Glutamatergic neuron (in vitro differentiated cells): Measurements from ENCODE around the gene ZNRF3. TPM values are rescaled to one million over a fixed set of nuclear protein-coding genes. Genes with fewer than 3 reads are reported as not detected.

Experiments used
- DNase-seq: peaks from one replicate; pipeline ENCODE4 v3.0.0; 2022
- H3K27ac Mint-ChIP-seq: one replicate; pipeline ENCODE4 v1.8.0; 2020; ENCODE audit warnings: mild to moderate bottlenecking, mixed read lengths, inconsistent platforms; ENCODE audit not compliant: unreplicated experiment
- H3K27me3 Mint-ChIP-seq: one replicate; pipeline ENCODE4 v1.8.0; 2020; ENCODE audit warnings: mild to moderate bottlenecking, moderate library complexity, mixed read lengths, inconsistent platforms; ENCODE audit not compliant: unreplicated experiment
- H3K36me3 Mint-ChIP-seq: one replicate; pipeline ENCODE4 v1.8.0; 2020; ENCODE audit warnings: mild to moderate bottlenecking, mixed read lengths, inconsistent platforms; ENCODE audit not compliant: unreplicated experiment
- H3K4me1 Mint-ChIP-seq: one replicate; pipeline ENCODE4 v1.8.0; 2020; ENCODE audit warnings: mild to moderate bottlenecking, low read depth, mixed read lengths, inconsistent platforms; ENCODE audit not compliant: unreplicated experiment
- H3K4me3 Mint-ChIP-seq: one replicate; pipeline ENCODE4 v1.8.0; 2020; ENCODE audit warnings: mild to moderate bottlenecking, mixed read lengths, inconsistent platforms; ENCODE audit not compliant: unreplicated experiment
- H3K9me3 Mint-ChIP-seq: one replicate; pipeline ENCODE4 v1.8.0; 2020; ENCODE audit warnings: mild to moderate bottlenecking, moderate library complexity, mixed read lengths, inconsistent platforms; ENCODE audit not compliant: unreplicated experiment
- CTCF ChIP-seq: fragments of 200-600 bp; sonication (generic); IDR thresholded peaks from one replicate; pipeline ENCODE4 v1.5.0; 2021; ENCODE audit not compliant: partially characterized antibody, unreplicated experiment
- total RNA-seq: library from RNA; stranded (reverse); fragmentation: NEBNext Ultra II Directional; extraction: Animal tissue kit (Norgen Biotek cat#: 25700); gene quantifications from one replicate; pipeline ENCODE4 v1.2.1, GENCODE V29; 2021; ENCODE audit not compliant: unreplicated experiment

The ZNRF3 gene
- total RNA-seq, 1 donor from 2014 or later: 8.3 TPM

GRCh38 chr22:28989912-28990311 lies 106.5 kb downstream of the ZNRF3 start:
- no peak for TF ChIP-seq CTCF
- H3K9me3 Mint-ChIP-seq: no peaks in the 10 kb centered on the region
- no peak overlapping the region for H3K27ac Mint-ChIP-seq
- peaks cover 10% of the 10 kb centered on the region for H3K36me3 Mint-ChIP-seq
- no peak overlapping the region for H3K4me3 Mint-ChIP-seq
- peaks cover 7% of the 10 kb centered on the region for H3K27me3 Mint-ChIP-seq
- DNase-seq: no peak
- H3K4me1 Mint-ChIP-seq: peaks cover 8% of the 10 kb centered on the region

GRCh38 chr22:28992565-28993356 lies 109.4 kb downstream of the ZNRF3 start:
- DNase-seq: no peak
- no peak for TF ChIP-seq CTCF
- Mint-ChIP-seq H3K27ac (no peak overlapping the region), H3K4me3 (no peak overlapping the region), H3K36me3 (peaks cover 5% of the 10 kb centered on the region), H3K9me3 (no peaks in the 10 kb centered on the region), H3K4me1 (peaks cover 8% of the 10 kb centered on the region), H3K27me3 (peaks cover 3% of the 10 kb centered on the region)

DNA sequence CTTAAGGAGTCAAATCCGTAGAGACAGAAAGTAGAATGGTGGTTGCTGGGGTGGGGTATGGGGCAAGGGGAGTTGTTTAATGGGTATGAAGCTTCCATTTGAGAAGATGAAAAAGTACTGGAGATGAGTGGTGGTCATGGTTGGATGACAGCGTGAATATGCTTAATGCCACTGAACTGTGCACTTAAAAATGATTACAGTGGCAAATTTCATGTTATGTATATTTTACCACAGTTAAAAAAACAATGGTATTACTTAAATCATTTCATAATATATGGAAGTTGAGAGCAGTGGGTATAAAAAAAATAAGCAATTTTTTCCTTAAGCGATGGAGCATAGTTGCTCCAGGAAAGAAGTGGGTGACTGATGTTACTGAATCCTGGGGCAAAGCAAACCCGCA lies 111.2 kb downstream of the ZNRF3 start:
- Mint-ChIP-seq H3K4me1 (peaks cover 1% of the 10 kb centered on the region), H3K27ac (no peak overlapping the region), H3K27me3 (peaks cover 3% of the 10 kb centered on the region), H3K36me3 (peaks cover 5% of the 10 kb centered on the region), H3K9me3 (no peaks in the 10 kb centered on the region), H3K4me3 (no peak overlapping the region)
- TF ChIP-seq CTCF: no peak
- DNase-seq: no peak

DNA sequence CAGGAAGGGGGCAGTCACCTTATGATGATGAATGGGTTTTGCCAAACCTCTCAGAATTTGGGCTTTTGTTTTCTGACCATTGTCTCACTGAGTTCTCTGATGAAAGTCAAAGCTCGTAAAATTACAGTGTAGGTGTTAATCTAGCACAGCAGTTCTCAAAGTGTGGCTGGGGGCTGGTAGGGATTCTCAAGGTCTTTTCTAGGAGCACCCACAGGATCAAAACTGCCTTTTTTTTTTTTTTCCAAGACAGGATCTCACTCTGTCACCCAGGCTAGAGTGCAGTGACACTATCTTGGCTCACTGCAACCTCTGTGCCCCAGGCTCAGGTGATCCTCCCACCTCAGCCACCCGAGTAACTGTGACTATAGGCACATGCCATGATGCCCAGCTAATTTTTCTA lies 112.2 kb downstream of the ZNRF3 start:
- Mint-ChIP-seq H3K4me3 (no peak overlapping the region), H3K36me3 (peaks cover 5% of the 10 kb centered on the region), H3K27ac (no peak overlapping the region), H3K9me3 (no peaks in the 10 kb centered on the region), H3K27me3 (no peaks in the 10 kb centered on the region), H3K4me1 (no peaks in the 10 kb centered on the region)
- no peak for DNase-seq
- no peak for TF ChIP-seq CTCF

GRCh38 chr22:28997342-28997741 lies 114.0 kb downstream of the ZNRF3 start:
- no peaks in the 10 kb centered on the region for H3K4me1 Mint-ChIP-seq
- H3K4me3 Mint-ChIP-seq: no peak overlapping the region
- no peak for TF ChIP-seq CTCF
- H3K9me3 Mint-ChIP-seq: no peaks in the 10 kb centered on the region
- no peaks in the 10 kb centered on the region for H3K27me3 Mint-ChIP-seq
- H3K27ac Mint-ChIP-seq: no peak overlapping the region
- H3K36me3 Mint-ChIP-seq: peaks cover 5% of the 10 kb centered on the region
- DNase-seq: no peak
